Trophoblast cell (in vitro differentiated cells and primary cell): ENCODE results near the gene PRKN.

Experiments used
- DNase-seq, 2 donors: peaks; one replicate each; pipeline ENCODE4 v3.0.0-alpha.2; 2016
- H2AFZ ChIP-seq: 2 replicates; pipeline ENCODE4 v1.6.1; 2013; ENCODE audit warnings: low read length, moderate library complexity, mild to moderate bottlenecking; ENCODE audit not compliant: insufficient read depth, poor library complexity
- H2AK5ac ChIP-seq: 2 replicates; pipeline ENCODE4 v1.6.1; 2013; ENCODE audit warnings: mild to moderate bottlenecking, low read length
- H2BK120ac ChIP-seq: 2 replicates; pipeline ENCODE4 v1.6.1; 2013; ENCODE audit warnings: low read length, mild to moderate bottlenecking, moderate library complexity; ENCODE audit not compliant: insufficient read depth, poor library complexity
- H2BK12ac ChIP-seq: 2 replicates; pipeline ENCODE4 v1.6.1; 2013; ENCODE audit warnings: mild to moderate bottlenecking, low read length, moderate library complexity
- H2BK5ac ChIP-seq: 2 replicates; pipeline ENCODE4 v1.6.1; 2013; ENCODE audit warnings: low read length, low read depth, moderate library complexity, mild to moderate bottlenecking; ENCODE audit not compliant: poor library complexity
- H3K14ac ChIP-seq: 2 replicates; pipeline ENCODE4 v1.6.1; 2013; ENCODE audit warnings: mild to moderate bottlenecking, low read length
- H3K18ac ChIP-seq: 2 replicates; pipeline ENCODE4 v1.6.1; 2013; ENCODE audit warnings: mild to moderate bottlenecking, low read length
- H3K23ac ChIP-seq: 2 replicates; pipeline ENCODE4 v1.6.1; 2013; ENCODE audit warnings: low read length
- H3K27ac ChIP-seq: 2 replicates; pipeline ENCODE4 v1.5.1; 2013; ENCODE audit warnings: low read depth, mild to moderate bottlenecking, inconsistent platforms, low read length, moderate library complexity
- H3K27me3 ChIP-seq: 2 replicates; pipeline ENCODE4 v1.6.1; 2013; ENCODE audit warnings: inconsistent platforms, mild to moderate bottlenecking, low read length, moderate library complexity; ENCODE audit not compliant: insufficient read depth
- H3K36me3 ChIP-seq, 2 experiments: 1 replicate in 1 of 2; 2 replicates in 1 of 2; pipeline ENCODE4 v1.6.1; 2013; ENCODE audit warnings: low read length in 2 of 2, mild to moderate bottlenecking in 2 of 2, moderate library complexity in 1 of 2; ENCODE audit not compliant: insufficient read depth in 2 of 2, control insufficient read depth in 1 of 2
- H3K4ac ChIP-seq: 2 replicates; pipeline ENCODE4 v1.6.1; 2013; ENCODE audit warnings: low read depth, mild to moderate bottlenecking, low read length, moderate library complexity
- H3K4me1 ChIP-seq, 2 experiments: 1 replicate in 1 of 2; 2 replicates in 1 of 2; pipeline ENCODE4 v1.6.1; 2013; ENCODE audit warnings: low read length in 2 of 2, mild to moderate bottlenecking in 2 of 2, moderate library complexity in 1 of 2; ENCODE audit not compliant: insufficient read depth in 2 of 2, control insufficient read depth in 1 of 2
- H3K4me2 ChIP-seq: 2 replicates; pipeline ENCODE4 v1.6.1; 2013; ENCODE audit warnings: inconsistent platforms, mild to moderate bottlenecking, low read length, moderate library complexity
- H3K4me3 ChIP-seq: 2 replicates; pipeline ENCODE4 v1.5.1; 2013; ENCODE audit warnings: mild to moderate bottlenecking, low read depth, low read length, inconsistent platforms
- H3K79me1 ChIP-seq: one replicate; pipeline ENCODE4 v1.6.1; 2013; ENCODE audit warnings: low read length
- H3K79me2 ChIP-seq: 2 replicates; pipeline ENCODE4 v1.6.1; 2013; ENCODE audit warnings: low read length, mild to moderate bottlenecking; ENCODE audit not compliant: control insufficient read depth, insufficient read depth, poor library complexity
- H3K9ac ChIP-seq: 2 replicates; pipeline ENCODE4 v1.6.1; 2013; ENCODE audit warnings: mild to moderate bottlenecking, low read length
- H3K9me3 ChIP-seq: 2 replicates; pipeline ENCODE4 v1.6.1; 2013; ENCODE audit warnings: low read depth, mild to moderate bottlenecking, control low read depth, inconsistent platforms, low read length; ENCODE audit not compliant: insufficient read depth
- H4K12ac ChIP-seq: 2 replicates; pipeline ENCODE4 v1.6.1; 2013; ENCODE audit warnings: low read depth, mild to moderate bottlenecking, low read length, moderate library complexity
- H4K8ac ChIP-seq: 2 replicates; pipeline ENCODE4 v1.6.1; 2013; ENCODE audit warnings: low read depth, mild to moderate bottlenecking, low read length, moderate library complexity
- H4K91ac ChIP-seq: one replicate; pipeline ENCODE4 v1.6.1; 2013; ENCODE audit warnings: low read depth, mild to moderate bottlenecking, low read length, moderate library complexity
- WGBS: extraction: QIAGEN DNeasy Blood & Tissue Kit; methylation state at CpG from one replicate; pipeline ENCODE4 v1.1.7; 2013; ENCODE audit warnings: missing lambda C conversion rate; ENCODE audit not compliant: insufficient read length, insufficient coverage; ENCODE audit errors: extremely low coverage; 5-methylcytosine and 5-hydroxymethylcytosine counted together

Gene PRKN

DNA sequence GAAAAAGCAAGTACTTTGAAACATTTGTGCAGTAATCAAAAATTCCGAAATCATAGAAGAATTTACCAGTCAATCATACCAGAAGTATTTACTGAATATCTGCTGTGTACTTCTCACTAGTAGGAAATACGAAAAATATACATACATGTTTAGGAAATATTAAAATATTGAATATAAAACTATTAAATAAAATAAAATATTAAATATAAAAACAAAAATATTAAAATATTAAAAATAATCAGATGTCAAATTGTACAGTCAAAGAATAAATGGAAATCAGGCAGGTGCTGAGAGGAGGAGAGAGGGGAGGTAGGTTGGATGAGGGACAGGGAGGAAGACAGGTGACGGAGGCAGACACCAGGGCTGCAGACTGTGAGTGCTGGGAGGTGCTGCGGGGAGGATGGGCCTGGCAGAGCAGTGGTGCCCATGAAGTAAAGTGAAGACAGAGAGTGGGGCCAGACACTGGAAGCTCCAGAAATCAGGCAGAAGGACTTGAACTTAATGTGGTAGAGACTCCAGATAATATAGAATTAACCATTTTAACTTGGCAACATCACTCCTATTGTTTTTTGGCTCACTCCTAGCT, 55.9 kb downstream of the PRKN start:
- Histone ChIP-seq H2BK120ac (no peak overlapping the region), H3K36me3 (no peaks in the 10 kb centered on the region), H2BK5ac (no peak overlapping the region), H3K79me1 (no peaks in the 10 kb centered on the region), H3K4ac (no peak overlapping the region), H2AK5ac (no peak overlapping the region), H3K9me3 (no peaks in the 10 kb centered on the region), H3K4me1 (no peaks in the 10 kb centered on the region), H4K91ac (no peak overlapping the region), H3K27me3 (no peaks in the 10 kb centered on the region), H3K14ac (no peak overlapping the region), H3K4me2 (no peak overlapping the region), H3K23ac (no peak overlapping the region), H3K18ac (no peak overlapping the region), H4K8ac (no peak overlapping the region), H4K12ac (no peak overlapping the region), H3K79me2 (no peaks in the 10 kb centered on the region), H2BK12ac (no peak overlapping the region), H3K4me3 (no peak overlapping the region), H3K27ac (no peak overlapping the region), H2AFZ (no peak overlapping the region), H3K9ac (no peak overlapping the region)
- no peak for DNase-seq
- WGBS = no CpG with 5 or more reads among the region's 4 CpGs

DNA sequence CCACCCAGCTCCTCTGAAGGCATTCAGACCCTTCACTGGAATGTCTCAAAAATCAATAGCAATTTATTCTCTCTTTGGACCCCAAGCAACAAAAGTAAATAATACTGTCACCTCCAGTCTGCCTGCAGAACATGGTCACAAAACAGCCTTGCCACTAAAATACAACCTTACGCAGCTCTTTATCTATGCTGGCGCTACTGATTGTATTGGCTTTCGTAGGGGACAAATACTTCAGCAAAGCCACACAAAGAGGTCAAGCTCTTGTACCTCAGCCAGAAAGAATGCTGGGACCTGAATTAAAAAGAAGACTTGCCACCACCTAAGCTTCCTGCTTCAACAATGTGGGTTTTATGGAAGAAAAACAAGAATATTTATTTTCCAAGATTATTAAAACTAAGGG, 57.2 kb downstream of the PRKN start:
- Histone ChIP-seq H3K79me1 (no peaks in the 10 kb centered on the region), H4K91ac (no peak overlapping the region), H3K4me2 (no peak overlapping the region), H3K9me3 (no peaks in the 10 kb centered on the region), H3K4ac (no peak overlapping the region), H3K79me2 (no peaks in the 10 kb centered on the region), H2AFZ (no peak overlapping the region), H3K14ac (no peak overlapping the region), H4K12ac (no peak overlapping the region), H3K4me3 (no peak overlapping the region), H3K4me1 (no peaks in the 10 kb centered on the region), H3K27me3 (no peaks in the 10 kb centered on the region), H3K9ac (no peak overlapping the region), H2BK5ac (no peak overlapping the region), H2BK120ac (no peak overlapping the region), H3K36me3 (no peaks in the 10 kb centered on the region), H2BK12ac (no peak overlapping the region), H4K8ac (no peak overlapping the region), H2AK5ac (no peak overlapping the region), H3K27ac (no peak overlapping the region), H3K18ac (no peak overlapping the region), H3K23ac (no peak overlapping the region)
- no CpG with 5 or more reads among the region's 3 CpGs for WGBS
- DNase-seq = no peak

DNA sequence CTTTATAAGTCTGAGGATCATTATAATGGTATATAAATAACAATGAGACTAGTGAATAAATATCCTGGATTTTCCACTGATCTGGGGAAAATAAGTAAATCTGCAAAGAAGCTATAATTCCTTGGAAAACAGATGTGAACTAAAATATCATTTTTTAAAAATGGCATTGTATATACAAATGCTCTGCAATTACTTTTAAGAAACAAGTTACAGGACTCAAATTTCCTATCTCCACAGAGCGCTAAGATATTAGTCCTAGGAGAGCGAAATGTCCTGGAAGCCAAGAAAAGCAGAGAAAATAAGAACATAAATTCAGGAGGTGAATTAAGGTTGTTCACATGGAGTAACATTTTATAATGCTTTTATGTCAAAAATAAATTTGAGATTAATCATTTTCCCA, 61.3 kb downstream of the PRKN start:
- H3K4me3 ChIP-seq = no peak overlapping the region
- H3K27ac ChIP-seq = no peak overlapping the region
- no peak overlapping the region for H3K9ac ChIP-seq
- no peak overlapping the region for H3K4ac ChIP-seq
- H3K14ac ChIP-seq = no peak overlapping the region
- no peak overlapping the region for H4K12ac ChIP-seq
- no peak for DNase-seq
- no peaks in the 10 kb centered on the region for H3K36me3 ChIP-seq
- H2AFZ ChIP-seq = no peak overlapping the region
- H2BK5ac ChIP-seq = no peak overlapping the region
- H3K79me2 ChIP-seq = no peaks in the 10 kb centered on the region
- no peak overlapping the region for H2BK120ac ChIP-seq
- no peak overlapping the region for H3K18ac ChIP-seq
- no peak overlapping the region for H3K23ac ChIP-seq
- H2AK5ac ChIP-seq = no peak overlapping the region
- no CpG with 5 or more reads among the region's 2 CpGs for WGBS
- H3K79me1 ChIP-seq = no peaks in the 10 kb centered on the region
- no peaks in the 10 kb centered on the region for H3K9me3 ChIP-seq
- H3K27me3 ChIP-seq = no peaks in the 10 kb centered on the region
- H3K4me2 ChIP-seq = no peak overlapping the region
- H3K4me1 ChIP-seq = no peaks in the 10 kb centered on the region
- no peak overlapping the region for H4K91ac ChIP-seq
- no peak overlapping the region for H4K8ac ChIP-seq
- no peak overlapping the region for H2BK12ac ChIP-seq

- H3K18ac ChIP-seq = no peak overlapping the region
- H3K4me1 ChIP-seq = no peaks in the 10 kb centered on the region
- no peak overlapping the region for H3K14ac ChIP-seq
- H4K8ac ChIP-seq = no peak overlapping the region
- DNase-seq = no peak
- no peaks in the 10 kb centered on the region for H3K27me3 ChIP-seq
- H2AK5ac ChIP-seq = no peak overlapping the region
- no peak overlapping the region for H3K23ac ChIP-seq
- no peaks in the 10 kb centered on the region for H3K79me2 ChIP-seq
- no peak overlapping the region for H2AFZ ChIP-seq
- H3K9ac ChIP-seq = no peak overlapping the region
- H3K79me1 ChIP-seq = no peaks in the 10 kb centered on the region
- no peak overlapping the region for H2BK12ac ChIP-seq
- H3K9me3 ChIP-seq = no peaks in the 10 kb centered on the region
- no CpG with 5 or more reads among the region's 2 CpGs for WGBS
- H4K91ac ChIP-seq = no peak overlapping the region
- H3K36me3 ChIP-seq = no peaks in the 10 kb centered on the region
- H3K4me3 ChIP-seq = no peak overlapping the region
- H3K4me2 ChIP-seq = no peak overlapping the region
- H2BK120ac ChIP-seq = no peak overlapping the region
- H3K27ac ChIP-seq = no peak overlapping the region
- H2BK5ac ChIP-seq = no peak overlapping the region
- H4K12ac ChIP-seq = no peak overlapping the region
- no peak overlapping the region for H3K4ac ChIP-seq
These were observed 73.8 kb downstream of the PRKN start for GRCh38 chr6:162653808-162654207.
